IPS-18c (cell line): ENCODE data around the gene ETV3L.

ENCODE experiments used
- H3K4me3 ChIP-seq: 2 replicates; pipeline ENCODE4 v1.7.0; 2013; ENCODE audit warnings: low read depth, mild to moderate bottlenecking, low read length, moderate library complexity; ENCODE audit not compliant: insufficient read depth
- H3K9me3 ChIP-seq: one replicate; pipeline ENCODE4 v1.6.1; 2013; ENCODE audit warnings: mild to moderate bottlenecking, low read length, moderate library complexity; ENCODE audit not compliant: control insufficient read depth, insufficient read depth

Gene ETV3L

DNA sequence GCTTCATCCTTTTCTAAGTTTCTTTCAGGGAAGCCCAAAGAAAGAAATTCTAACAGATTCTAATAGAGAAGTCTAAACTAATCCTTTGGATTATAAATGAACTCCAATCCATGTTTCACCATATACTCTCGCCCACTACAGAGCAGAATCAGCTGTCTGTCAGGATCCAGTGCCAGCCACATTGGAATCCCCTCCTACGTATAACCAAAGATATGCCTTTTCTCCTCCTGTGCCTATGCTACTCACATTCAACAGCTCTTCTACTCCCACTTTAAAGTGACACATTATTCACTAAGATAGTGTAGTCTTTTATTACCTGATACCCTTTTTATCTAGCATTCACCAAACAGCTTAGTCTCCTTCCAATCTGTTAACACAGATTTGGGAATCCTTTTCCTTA is 35.5 kb upstream of the ETV3L start:
- Histone ChIP-seq H3K9me3 (no peaks in the 10 kb centered on the region), H3K4me3 (no peak overlapping the region)

DNA sequence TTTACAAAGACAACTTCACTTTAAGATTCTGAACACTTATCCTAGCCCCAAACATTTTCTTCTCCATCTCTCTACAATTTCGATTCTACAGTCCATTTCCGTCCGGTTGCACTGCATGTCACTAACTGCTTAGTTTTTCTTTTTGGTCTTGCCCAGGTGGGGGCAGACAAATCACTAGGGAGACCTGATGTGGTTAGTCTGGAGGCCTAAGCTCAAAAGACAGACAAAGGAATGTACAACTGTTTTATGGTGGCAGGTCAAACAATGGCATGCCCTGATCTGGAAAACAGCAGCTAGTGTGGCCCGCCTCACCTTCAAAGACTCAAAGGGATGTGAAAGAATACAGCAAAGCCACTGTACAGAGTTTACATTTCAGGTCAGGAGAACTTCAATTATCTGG is 34.8 kb upstream of the ETV3L start:
- H3K4me3 ChIP-seq, result no peak overlapping the region

DNA sequence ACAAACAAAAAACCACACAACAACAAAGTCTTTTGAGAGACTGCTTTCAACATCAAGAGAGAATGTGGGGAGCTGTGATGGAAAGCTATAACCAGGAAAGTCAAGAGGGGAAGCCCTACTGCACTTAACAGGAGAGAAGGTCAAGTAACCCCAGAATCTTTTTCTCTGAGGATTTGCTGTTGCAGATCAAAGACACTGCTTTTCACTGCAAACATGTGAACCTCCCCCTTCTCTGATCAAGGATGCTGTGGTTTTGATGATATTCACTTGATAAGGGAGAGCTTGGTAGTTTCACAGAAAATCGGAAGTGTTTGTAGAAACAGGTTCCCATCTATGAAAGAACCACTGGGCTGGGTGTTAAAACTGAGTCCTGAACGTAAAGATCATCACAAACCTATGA is 33.8 kb upstream of the ETV3L start:
- no peaks in the 10 kb centered on the region for H3K9me3 ChIP-seq

More for the DNA sequence above, 34.8 kb upstream of the ETV3L start:
- H3K9me3 ChIP-seq, result no peaks in the 10 kb centered on the region

DNA sequence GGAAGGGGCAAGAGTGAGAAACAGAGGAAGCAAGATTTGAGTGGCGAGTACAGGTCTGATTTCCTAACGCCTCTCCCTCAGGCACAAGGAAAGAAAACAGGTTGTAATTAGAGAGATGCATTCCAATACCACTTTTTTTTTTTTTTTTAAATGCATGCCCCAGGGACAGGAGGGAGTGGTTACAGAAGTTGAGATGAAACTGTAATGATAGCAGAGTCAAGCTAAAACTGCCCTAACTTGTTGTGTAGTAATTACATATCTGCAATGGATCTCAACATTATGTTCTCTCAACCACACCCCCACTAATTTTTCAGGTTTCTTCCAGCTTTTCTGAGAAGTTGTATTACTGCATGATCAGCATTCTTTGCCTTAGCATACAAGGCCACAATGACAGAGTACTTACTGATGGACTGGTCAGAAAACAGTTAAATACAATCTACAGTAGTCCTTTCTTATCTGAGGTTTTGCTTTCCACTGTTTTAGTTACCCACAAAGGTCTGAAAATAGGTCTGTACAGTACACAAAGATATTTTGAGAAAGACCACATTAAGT is 33.1 kb upstream of the ETV3L start:
- Histone ChIP-seq H3K4me3 (no peak overlapping the region), H3K9me3 (no peaks in the 10 kb centered on the region)

More for the DNA sequence above, 33.8 kb upstream of the ETV3L start:
- no peak overlapping the region for H3K4me3 ChIP-seq

DNA sequence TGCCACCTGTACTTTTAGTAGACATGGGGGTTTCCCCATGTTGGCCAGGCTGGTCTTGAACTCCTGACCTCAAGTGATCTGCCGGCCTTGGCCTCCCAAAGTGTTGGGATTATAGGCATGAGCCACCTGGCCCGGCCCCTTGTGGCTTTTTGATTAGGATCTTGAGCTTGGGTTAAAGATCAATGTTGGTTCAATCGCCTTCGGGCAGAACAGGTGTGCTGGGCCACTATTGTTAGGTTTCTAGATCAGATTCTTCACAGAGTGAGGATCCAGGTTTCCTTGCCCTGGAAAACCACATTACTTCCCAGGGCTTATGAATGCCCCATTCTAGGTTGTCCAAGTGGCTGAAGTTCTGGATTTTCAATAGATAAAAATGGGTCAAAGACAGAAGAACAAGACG is 32.5 kb upstream of the ETV3L start:
- no peak overlapping the region for H3K4me3 ChIP-seq
- H3K9me3 ChIP-seq, result no peaks in the 10 kb centered on the region

DNA sequence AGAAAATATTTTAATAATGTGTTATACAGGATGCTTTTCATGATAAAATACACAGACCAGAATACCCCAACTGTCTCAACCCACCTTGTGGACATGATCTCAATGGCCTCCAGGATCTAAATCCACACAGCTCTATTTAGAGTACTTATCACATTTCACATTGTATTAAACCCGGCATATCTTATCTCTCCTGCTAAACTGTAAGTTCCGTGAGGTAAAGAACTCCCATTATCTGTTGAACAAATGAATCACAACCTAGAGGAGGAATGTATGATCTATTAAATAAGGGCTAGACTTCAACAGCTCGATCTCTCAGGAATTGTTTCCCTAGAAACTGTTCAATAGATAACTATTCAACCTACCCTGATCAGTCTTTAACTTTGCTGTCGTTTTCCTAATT is 31.7 kb upstream of the ETV3L start:
- Histone ChIP-seq H3K9me3 (no peaks in the 10 kb centered on the region), H3K4me3 (no peak overlapping the region)

DNA sequence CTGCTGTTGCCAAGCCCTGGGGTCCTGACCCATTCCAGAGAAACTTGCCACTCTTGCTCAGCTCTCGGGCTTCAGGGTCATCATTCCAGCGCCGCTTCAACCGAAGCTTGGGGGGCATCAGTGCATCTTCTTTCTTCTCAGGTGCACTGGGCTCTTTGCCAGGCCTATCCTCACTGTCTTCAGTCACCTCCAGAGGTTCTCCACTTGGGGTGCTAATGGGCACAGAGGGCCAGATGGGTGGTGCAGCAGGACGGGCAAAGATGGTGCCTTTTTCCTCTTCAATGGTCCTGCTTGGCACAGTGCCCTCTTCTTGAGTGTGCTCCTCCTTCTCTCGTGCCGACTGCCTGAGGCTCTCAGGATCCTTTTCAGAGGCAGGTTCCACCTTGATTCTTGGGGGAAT is 25.2 kb upstream of the ETV3L start:
- Histone ChIP-seq H3K9me3 (no peaks in the 10 kb centered on the region), H3K4me3 (no peak overlapping the region)

DNA sequence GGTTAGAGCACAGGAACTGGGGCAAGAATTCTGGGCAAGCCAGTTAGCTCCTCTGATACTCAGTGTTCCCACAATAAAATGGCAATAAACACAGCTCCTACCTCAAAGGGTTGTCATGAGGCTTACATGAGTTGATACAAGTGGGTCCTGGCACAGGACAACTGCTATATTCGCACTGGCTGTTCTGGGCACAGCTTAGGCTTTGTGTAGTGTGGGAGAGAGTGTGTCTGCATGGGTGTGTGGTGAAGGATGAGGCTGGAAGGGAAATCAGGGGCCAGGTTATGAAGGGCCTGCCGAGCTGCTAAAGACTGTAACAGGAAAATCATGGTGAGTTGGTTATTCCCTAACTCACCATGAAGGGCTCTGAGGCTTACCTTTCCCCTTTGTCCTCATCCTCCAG is 19.8 kb upstream of the ETV3L start:
- H3K9me3 ChIP-seq, result no peaks in the 10 kb centered on the region
- H3K4me3 ChIP-seq, result no peak overlapping the region

DNA sequence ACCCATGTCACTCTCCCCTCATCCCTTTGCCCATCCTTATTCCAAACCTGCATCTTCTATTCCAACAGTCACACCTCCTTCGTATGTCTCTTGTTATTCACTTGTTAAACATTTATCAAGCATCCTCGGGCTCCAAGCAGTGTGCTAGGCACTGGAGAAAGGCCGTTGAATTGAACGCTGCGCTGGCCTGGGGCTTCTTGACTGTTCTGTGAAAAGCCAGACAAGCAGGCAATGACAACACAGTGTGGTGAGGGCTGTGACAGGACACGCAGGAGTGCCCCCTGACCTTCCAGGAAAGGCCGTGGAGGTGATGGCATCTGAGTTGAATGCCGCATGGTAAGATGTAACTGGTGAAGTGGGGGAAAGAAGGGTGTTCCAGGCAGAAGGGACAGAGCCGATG is 19.4 kb upstream of the ETV3L start:
- Histone ChIP-seq H3K4me3 (no peak overlapping the region), H3K9me3 (no peaks in the 10 kb centered on the region)

DNA sequence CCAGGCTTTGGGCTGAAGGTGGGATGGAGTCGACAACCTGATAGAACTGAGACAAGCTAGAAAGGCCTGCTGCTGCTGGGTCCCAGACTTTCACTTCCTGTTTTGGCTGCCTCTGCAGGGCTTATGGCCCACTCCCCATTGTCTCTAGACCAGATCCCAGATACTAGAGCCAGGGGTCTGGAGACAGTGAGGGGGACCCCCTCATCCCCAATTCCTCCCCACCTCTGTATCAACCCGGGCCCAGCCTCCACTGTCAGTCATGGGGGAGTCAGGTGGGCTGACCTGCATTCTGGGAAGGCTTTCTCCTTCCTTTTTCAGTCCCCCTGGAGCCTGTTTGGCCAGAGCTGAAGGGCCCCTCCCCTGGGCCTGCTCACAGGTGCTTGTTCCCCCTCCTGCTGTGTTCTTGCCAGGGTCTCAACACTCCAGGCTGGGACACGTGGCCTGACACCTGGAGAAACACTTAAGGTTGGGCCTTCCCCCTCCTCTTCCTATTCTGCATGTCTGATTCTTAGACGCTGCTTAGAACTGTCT is 18.0 kb upstream of the ETV3L start:
- Histone ChIP-seq H3K4me3 (no peak overlapping the region), H3K9me3 (no peaks in the 10 kb centered on the region)

DNA sequence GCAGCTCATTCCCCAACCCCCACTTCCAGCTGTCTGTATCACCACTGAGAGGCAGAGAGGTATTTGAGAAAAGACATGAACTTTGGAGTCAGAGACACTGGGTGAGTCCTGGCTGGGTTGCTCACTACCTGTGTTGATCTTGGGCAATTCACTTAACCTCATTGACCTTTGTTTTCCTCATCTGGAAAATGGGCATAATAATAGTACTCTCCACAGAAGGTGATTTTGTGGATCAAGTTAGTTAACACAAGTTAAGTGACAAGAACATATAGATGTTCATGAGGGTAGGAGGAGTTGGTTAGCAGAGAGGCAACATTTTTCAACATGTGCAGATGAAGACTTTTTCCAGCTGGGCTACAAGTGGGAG is 17.1 kb upstream of the ETV3L start:
- Histone ChIP-seq H3K9me3 (no peaks in the 10 kb centered on the region), H3K4me3 (no peak overlapping the region)

DNA sequence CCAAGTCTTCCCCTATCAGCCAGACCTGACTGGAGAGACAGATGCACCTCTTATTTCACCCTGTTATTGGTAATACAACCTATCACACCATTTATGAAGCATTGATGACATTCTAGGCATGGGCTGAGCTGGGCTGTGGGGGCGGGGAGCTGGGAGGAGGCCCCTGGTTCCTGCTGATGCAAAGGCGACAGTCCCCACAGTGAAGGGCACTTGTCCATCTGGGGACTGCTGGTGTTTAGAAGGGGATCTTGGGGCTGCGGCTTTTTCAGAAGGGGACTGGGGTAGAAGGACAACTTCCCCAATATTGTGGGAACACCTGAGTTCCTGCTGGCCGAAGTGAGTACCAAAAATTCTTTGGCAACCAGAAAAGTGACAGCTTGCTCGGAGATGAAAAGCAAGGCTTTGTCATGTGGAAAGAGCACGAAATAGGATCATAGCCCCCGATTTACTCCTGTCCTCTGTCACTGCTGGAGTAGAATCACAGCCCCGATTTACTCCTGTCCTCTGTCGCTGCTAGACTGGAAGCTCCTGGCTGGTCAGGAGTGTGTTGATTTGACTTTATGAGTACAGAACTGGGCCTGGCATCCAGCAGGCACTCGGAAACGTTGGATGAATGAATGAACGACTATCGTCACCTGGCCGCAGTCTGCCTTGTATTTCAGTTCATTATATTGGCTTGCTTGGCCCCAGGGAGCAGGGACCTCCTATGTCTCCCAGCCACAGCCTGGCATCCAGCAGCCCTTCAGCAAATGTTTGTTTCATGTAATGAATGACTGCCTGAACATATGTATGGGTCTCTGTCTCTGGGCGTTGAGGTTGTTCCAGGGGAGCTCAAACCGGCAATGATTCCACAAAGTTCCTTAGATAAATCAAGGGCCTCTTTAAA is 16.5 kb upstream of the ETV3L start:
- Histone ChIP-seq H3K4me3 (no peak overlapping the region), H3K9me3 (no peaks in the 10 kb centered on the region)

DNA sequence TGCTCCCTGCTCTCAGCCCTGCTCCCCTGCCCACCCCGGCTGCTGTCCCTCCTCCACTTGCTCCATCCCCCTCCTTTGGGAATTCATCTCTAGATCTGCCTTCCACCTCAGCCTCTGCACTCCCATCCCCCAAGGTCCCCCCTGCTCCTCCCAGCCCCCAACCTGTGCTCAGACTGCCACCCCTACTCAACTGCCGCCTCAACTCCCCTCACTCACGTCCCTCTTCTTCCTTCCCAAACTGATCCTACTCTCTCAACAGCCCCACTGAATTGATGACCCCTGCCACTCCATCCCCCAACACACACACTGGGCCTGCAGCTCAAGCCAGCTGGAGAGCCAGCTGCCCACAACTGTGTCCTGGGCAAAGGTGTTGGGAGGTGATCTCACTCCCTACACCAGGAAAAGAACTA is 15.8 kb upstream of the ETV3L start:
- Histone ChIP-seq H3K9me3 (no peaks in the 10 kb centered on the region), H3K4me3 (no peak overlapping the region)

DNA sequence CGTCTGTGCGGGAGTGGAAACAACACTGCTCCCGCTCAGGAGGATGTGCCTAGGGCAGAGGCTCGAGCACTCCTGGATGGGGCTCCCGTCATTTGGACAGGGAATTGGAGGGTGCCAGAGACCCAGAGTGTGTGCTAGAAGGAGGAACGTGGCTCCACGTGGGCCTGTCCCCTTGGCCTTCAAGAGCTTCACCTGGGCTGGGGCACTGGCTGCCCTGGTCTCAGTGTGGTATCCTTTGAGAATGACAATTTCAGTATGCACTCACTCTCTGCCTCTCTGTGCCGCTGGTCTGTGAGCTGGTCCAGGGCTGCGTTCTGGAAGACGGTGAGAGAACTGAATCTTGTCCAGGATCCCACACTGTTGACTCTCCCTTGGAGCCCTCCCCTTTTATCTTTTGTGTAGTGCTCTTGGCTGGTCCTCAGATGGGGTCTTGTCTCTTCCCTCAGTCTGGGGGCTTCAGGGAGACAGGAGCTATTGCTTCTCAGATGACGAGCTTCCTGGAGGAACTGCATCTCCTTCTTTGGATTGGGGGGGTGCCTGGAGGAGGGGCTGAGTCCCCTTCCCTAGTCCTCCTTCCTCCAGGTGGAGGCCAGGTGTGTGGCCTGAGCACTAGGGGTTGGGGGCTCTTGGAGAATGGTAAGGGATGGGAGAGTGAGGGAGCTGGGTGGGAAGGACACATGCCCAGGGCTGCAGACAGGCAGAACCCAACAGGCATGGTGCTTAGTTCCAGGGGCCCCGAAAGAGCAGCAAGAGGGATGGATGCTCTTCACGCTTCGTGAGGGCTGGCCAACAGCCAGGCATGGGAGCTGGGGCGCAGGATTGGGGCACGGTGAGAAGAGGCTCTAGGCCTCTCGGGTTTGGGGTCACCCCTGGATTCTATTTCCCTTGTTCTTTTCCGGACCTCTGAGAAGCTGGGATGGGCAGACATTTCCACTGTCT is 14.8 kb upstream of the ETV3L start:
- Histone ChIP-seq H3K4me3 (no peak overlapping the region), H3K9me3 (no peaks in the 10 kb centered on the region)

DNA sequence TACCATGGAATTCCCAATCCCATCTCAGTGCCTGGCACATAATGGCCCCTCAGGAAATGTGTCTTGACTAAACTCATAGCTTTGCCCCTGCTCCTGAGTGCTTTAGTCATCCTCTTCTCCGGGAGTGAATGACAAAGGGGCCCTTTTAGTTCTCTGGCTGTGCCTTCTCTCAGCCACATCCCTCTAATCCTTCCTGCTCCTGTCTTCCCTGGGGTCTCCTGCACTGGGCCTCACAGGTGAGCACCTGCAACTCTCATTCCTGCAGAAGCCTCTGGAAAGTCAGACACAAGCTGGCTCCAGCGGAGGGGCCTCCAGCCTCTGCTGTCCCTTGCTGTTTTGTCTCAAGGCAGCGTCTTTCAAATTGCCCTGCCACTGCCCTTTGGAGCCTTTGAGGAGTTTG is 14.0 kb upstream of the ETV3L start:
- no peaks in the 10 kb centered on the region for H3K9me3 ChIP-seq
- H3K4me3 ChIP-seq, result no peak overlapping the region

DNA sequence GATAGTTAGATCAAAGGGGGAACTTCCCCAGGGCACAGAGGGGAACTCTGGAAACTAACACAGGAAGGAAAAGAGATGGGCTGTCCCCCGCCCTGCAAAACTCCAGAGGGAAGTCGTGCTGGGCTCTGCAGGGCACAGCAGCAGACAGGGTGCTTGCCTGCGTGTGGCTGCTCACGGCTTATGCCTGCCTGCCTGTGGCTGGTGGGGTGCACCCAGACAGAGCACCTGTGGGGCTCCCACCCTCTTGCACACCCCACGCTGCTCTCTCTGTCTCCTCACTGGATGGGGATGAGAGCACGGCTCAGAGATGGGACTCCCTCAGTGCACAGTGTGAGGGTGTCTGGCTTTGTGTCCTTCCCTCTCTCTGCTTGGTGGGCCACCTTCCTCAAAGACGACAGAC is 13.5 kb upstream of the ETV3L start:
- Histone ChIP-seq H3K9me3 (no peaks in the 10 kb centered on the region), H3K4me3 (no peak overlapping the region)

DNA sequence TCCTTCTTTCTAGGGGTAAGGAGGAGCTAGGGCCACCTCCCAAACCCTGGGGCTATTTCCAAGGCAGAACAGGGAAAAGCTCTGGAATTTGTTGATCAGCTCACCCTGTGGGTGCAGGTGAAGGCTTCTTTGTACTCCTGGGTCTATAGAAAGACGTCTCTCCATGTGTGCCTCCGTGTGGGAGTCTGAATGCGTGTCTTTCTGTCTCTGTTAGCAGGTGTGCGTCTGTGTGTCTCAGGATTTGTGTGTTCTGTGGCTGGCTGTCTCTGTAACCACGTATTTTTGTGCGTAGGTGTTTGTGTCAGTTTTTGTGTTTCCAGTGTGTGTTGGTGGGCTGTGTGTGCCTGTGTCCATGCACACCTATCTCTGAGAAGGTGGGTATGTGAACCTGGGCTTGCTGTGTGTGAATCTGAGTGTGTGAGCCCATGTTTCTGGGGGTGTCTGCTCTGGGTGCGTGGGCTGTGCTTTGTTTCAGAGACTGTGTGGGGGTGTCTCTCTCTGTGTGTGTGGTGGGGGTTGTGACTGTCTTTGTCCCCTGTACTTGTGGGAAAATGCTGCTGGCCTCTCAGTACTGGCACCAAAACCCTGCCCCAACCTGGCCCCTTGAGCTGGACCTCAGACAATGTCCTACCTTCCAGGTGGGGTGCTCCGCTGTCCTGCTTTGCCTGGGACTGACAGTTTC is 12.7 kb upstream of the ETV3L start:
- H3K4me3 ChIP-seq, result no peak overlapping the region
- no peaks in the 10 kb centered on the region for H3K9me3 ChIP-seq
